ENCODE measurements around the gene CD40LG.

GRCh38 chrX:136662976-136663375, 15.0 kb downstream of the CD40LG start:
- TF ChIP-seq POLR2A (IDR thresholded peaks at IDR 0.05; ENCODE audit: extremely low read depth, insufficient read length) (no peak), CTCF (IDR thresholded peaks at IDR 0.05; ENCODE audit: low read depth, low read length) (no peak), MYC (IDR thresholded peaks at IDR 0.05; ENCODE audit: low read depth, low read length) (no peak), MAX (IDR thresholded peaks at IDR 0.05; ENCODE audit: low read depth, low read length) (no peak)
